Heart right ventricle (tissue), 16 donors: ENCODE data around the gene SPATA24. TPM values are rescaled to one million over a fixed set of nuclear protein-coding genes. Genes with fewer than 3 reads are reported as not detected.
"Not testable (repeated sequence)": the region's sequence is repeated elsewhere in the genome, so short reads cannot be mapped to it uniquely, and the experiment has no call there.

Experiments used
- ATAC-seq, 8 donors: fragments of 200-7000 bp; cut with Tn5 transposase; one replicate each; pipeline ENCODE4 v1.9.1; 2020; ENCODE audit warnings: mild to moderate bottlenecking in 8 of 8, moderate library complexity in 8 of 8, moderate number of reproducible peaks in 1 of 8
- DNase-seq, 2 donors: peaks; one replicate each; pipeline ENCODE4 v3.0.0-alpha.2; 2020
- H3K27ac ChIP-seq, 10 donors: fragments of 200-600 bp; sonication (generic) in 2 of 10; one replicate each; pipeline versions ENCODE4 v1.5.0 to v1.8.0; 2020 to 2022; ENCODE audit warnings: mild to moderate bottlenecking in 3 of 10
- H3K27me3 ChIP-seq, 7 donors: fragments of 200-600 bp; one replicate each; pipeline ENCODE4 v1.8.0; 2021 to 2022; ENCODE audit warnings: mild to moderate bottlenecking in 2 of 7
- H3K36me3 ChIP-seq, 9 donors: fragments of 200-600 bp; sonication (generic) in 1 of 9; one replicate each; pipeline versions ENCODE4 v1.5.0 to v1.8.0; 2020 to 2022; ENCODE audit warnings: mild to moderate bottlenecking in 2 of 9
- H3K4me1 ChIP-seq, 9 donors: fragments of 200-600 bp; sonication (generic) in 1 of 9; one replicate each; pipeline versions ENCODE4 v1.5.0 to v1.8.0; 2020 to 2022; ENCODE audit warnings: mild to moderate bottlenecking in 4 of 9
- H3K4me3 ChIP-seq, 10 donors: fragments of 200-600 bp; sonication (generic) in 2 of 10; one replicate each; pipeline versions ENCODE4 v1.5.0 to v1.8.0; 2020 to 2022; ENCODE audit warnings: mild to moderate bottlenecking in 7 of 10, moderate library complexity in 2 of 10
- H3K9me3 ChIP-seq, 11 donors: fragments of 200-600 bp in 10 of 11; sonication (generic) in 2 of 11; one replicate each; pipeline versions ENCODE4 v1.5.0 to v1.8.0; 2013 to 2022; ENCODE audit warnings: mild to moderate bottlenecking in 2 of 11, control low read depth in 1 of 11, moderate library complexity in 1 of 11
- WGBS, 2 donors: extraction: QIAGEN DNeasy Blood & Tissue Kit; methylation state at CpG; one replicate each; pipeline ENCODE4 v1.1.7; 2013; ENCODE audit warnings: inconsistent platforms in 1 of 2; 5-methylcytosine and 5-hydroxymethylcytosine counted together
- intact Hi-C, 10 donors: fragments of 100-400 bp; cut with DNase I; formaldehyde crosslinking; loops; one replicate each; pipeline versions ENCODE4 v1.11.1 to v1.14.2; 2022
- polyA plus RNA-seq, 2 donors: library from polyadenylated mRNA; stranded (reverse); fragments of 200-250 nt; gene quantifications; one replicate each; pipeline ENCODE4 v1.2.3, GENCODE V29; 2013
- total RNA-seq, 10 donors: library from RNA; stranded (reverse); fragmentation: NEBNext Ultra II Directional in 3 of 10; extraction: Animal tissue kit (Norgen Biotek cat#: 25700) in 3 of 10; gene quantifications; one replicate each; pipeline versions ENCODE4 v1.2.1 to v1.2.4, GENCODE V29; 2021 to 2023
- TF ChIP-seq, protein P1 (sequence below), 9 donors: fragments of 200-600 bp; sonication (generic) in 2 of 9; IDR thresholded peaks; one replicate each; pipeline versions ENCODE4 v1.5.0 to v1.8.0; 2021 to 2022; ENCODE audit warnings: antibody characterized with exemption in 9 of 9, mild to moderate bottlenecking in 5 of 9, moderate library complexity in 1 of 9
- donor health status: Arrhythmogenic right ventricular cardiomyopathy.
- donor health status: ischemic (EF 13 %, LVEDD 7.1; RV severe dilation, severe dysfunction).
- donor health status: healthy with polysubstance abuse.
- donor health status: DM: no; HTN: yes; CAD: no.
- donor health status: DM: no; HTN: no; CAD: no.
- donor health status: ischemic (EF 25% LVEDD 6.9; RV normal size, moderate dysfunction).
- donor health status: ischemic (EF 25% LVEDD 5.7; RV mildly dilated, moderate dysfunction).
- donor health status: healthy.
- donor health status: DM: yes; HTN: yes; CAD: no.
- donor health status: Ischemic cardiomyopathy.
- donor health status: ischemic (EF 35%, LVEDD 5.7; RV mildly dilated, moderate dysfunction).
- donor health status: nonischemic (EF 11% LVEDD 7.7; RV severe dilation, severe dysfunction).
- donor health status: DM: yes; HTN: yes; CAD: no.
- donor health status: PGD.
- donor health status: ischemic (EF 29% LVEDD 5.4; RV normal size, mild dysfunction).
- donor health status: nonischemic (EF 23%, LVEDD 6.1; RV moderate dilation, normal function).

The SPATA24 gene
- total and polyA plus RNA-seq, 12 donors, result 11.8 to 37.5 (median 16.5) TPM

DNA sequence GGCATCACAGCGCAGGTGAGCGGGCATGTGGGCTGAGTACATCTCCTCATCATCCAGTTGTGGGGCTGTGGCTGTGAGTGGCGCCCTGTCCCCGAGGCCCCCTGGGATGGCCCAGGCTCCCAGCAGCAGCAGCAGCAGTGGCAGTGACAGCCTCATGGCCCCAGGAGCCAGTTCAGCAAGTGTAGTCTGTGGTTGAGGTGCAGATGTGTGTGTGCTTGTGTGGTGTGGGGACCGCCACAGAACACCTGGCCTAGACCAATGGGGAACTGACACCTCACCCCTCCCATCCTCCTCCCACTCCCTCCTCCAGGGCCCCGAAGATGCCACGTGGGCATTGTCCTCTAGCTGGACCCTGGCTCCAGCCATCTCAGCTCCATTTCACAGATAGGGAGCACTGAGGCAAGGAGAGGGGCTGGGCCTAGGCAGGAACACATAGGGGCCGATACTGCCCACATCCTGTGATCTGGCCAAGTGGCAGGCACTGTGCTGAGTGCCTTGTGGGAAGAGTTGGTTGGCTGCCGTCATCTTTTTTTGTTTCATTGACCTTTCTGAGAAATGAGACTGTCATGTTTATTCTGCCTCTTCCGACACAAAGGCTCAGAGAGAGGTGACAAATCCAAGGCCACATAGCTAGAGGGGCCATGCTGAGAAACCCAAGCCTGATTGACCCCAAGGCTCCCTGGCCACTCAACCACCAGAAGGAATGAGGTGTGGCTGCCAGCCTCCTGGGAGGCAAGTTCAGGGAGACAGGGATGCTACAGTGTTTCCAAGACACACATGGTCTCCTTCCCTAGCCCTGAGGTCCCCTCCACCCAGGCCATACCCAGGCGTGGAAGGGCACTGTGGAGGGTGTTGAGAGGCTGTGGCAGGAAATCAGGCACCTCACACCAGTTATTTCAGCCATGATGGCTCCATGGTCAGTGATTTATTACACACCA is 13.9 kb downstream of the SPATA24 start, which contains the start of gene MZB1:
Gene MZB1 (minus strand): TSS at position 213 of the 938 bp plus-strand sequence. CDS start 57 bp downstream, at position 156.
- H3K4me1 ChIP-seq, result peaks cover 3 to 78% (median 58%) of the 10 kb centered on the region in 9 donors
- DNase-seq (no peak), ATAC-seq (no peak)
- intact Hi-C loops, result loop anchor here in 2 of 10 donors (5.0 kb wide), 2 partner anchors 48 to 93 kb away; partner anchors contain the start of gene PAIP2 (in 1 of the 2)
- H3K9me3 ChIP-seq, result no peaks in the 10 kb centered on the region
- H3K36me3 ChIP-seq, result peaks cover 0 to 15% (median 0%) of the 10 kb centered on the region in 9 donors
- 69 to 71% methylated on average over 11 of the region's 11 CpGs for WGBS, 2 donors
- H3K27ac ChIP-seq, result peak within 1 kb of the TSS in 9 of 10 donors; percentile 27 to 97 (median 89)
- peaks cover 0 to 33% (median 0%) of the 10 kb centered on the region in 7 donors for H3K27me3 ChIP-seq
- peak within 1 kb of the TSS in 1 of 10 donors; percentile 8 for H3K4me3 ChIP-seq
- TF ChIP-seq, protein P1, sequence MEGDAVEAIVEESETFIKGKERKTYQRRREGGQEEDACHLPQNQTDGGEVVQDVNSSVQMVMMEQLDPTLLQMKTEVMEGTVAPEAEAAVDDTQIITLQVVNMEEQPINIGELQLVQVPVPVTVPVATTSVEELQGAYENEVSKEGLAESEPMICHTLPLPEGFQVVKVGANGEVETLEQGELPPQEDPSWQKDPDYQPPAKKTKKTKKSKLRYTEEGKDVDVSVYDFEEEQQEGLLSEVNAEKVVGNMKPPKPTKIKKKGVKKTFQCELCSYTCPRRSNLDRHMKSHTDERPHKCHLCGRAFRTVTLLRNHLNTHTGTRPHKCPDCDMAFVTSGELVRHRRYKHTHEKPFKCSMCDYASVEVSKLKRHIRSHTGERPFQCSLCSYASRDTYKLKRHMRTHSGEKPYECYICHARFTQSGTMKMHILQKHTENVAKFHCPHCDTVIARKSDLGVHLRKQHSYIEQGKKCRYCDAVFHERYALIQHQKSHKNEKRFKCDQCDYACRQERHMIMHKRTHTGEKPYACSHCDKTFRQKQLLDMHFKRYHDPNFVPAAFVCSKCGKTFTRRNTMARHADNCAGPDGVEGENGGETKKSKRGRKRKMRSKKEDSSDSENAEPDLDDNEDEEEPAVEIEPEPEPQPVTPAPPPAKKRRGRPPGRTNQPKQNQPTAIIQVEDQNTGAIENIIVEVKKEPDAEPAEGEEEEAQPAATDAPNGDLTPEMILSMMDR (IDR thresholded peaks at IDR 0.05), result no peak

DNA sequence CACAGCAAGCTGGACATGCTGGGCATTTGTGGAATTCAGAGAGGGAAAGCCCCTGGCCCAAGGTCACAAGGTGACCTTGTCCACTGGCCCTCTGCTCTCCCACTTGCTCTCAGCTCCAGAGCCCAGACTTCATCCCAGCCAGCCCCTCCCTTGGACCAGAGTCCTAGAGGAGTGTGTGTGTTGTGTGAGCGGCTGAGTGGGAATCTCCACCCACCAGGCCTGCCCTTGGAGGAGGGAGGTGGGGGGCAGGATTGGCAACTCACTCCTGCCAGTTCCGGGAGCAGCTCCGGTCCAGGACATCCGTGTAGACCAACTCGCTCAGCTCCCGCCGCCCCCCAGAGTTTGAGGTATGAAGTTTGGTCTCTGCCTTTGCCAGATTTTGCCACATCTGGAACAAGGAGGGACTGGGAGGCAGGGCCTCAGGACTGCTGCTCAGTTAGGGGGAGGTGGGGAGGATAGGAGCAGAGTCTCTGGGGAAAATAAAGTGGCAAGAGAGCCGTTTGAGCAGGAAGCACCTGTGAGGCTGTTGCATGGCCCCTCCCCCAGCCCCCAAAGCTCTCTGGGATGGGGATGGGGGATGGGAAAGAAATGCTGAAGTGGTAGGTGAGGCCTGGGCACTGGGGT is 15.6 kb downstream of the SPATA24 start:
- ATAC-seq, result peak in 7 of 8 donors; percentile 6 to 38 (median 20)
- peaks cover 0 to 17% (median 0%) of the 10 kb centered on the region in 7 donors for H3K27me3 ChIP-seq
- WGBS, 2 donors, result 11 to 18% methylated on average over 8 of the region's 8 CpGs
- no peaks in the 10 kb centered on the region for H3K9me3 ChIP-seq
- peak overlapping the region in 2 of 10 donors; percentile 1 to 8 for H3K4me3 ChIP-seq
- intact Hi-C loops, result no loop called here
- TF ChIP-seq, protein P1 (IDR thresholded peaks at IDR 0.05), result no peak
- DNase-seq, result no peak
- H3K4me1 ChIP-seq, result peaks cover 3 to 76% (median 64%) of the 10 kb centered on the region in 9 donors
- H3K36me3 ChIP-seq, result peaks cover 0 to 15% (median 0%) of the 10 kb centered on the region in 9 donors
- H3K27ac ChIP-seq, result peak overlapping the region in 6 of 10 donors; percentile 10 to 89 (median 32)

DNA sequence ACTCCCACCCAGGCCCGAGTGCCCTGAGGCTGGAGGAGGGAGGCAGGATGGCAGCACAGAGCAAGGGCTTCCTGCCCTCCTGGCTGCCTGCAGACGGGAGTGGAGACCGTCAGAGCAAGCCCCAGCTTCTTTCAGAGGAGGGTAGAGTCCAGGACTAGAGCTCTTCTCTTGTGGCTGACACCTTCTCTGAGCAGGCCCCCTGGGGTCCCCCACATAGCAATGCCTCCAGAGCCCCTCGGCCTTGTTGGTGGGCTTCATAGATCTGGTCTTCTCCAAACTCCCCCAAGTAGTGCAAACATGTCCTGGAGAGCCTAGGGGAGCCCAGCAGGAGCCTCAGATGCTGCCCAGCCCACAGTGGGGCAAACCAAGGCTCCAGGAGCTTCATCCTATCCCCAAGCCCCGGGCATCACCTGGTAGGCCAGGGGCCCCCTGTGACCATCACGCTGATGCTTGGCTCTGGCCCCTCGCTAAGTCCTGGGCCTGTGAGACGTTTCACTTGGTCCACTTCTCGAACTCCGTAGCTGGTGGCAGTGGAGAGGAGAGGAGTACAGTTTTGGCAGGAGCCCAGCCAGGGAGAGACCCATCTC is 16.2 kb downstream of the SPATA24 start:
- Histone ChIP-seq H3K4me3 (no peak overlapping the region), H3K27me3 (peaks cover 0 to 10% (median 0%) of the 10 kb centered on the region in 7 donors), H3K36me3 (peaks cover 0 to 14% (median 0%) of the 10 kb centered on the region in 9 donors), H3K9me3 (no peaks in the 10 kb centered on the region), H3K4me1 (peaks cover 3 to 70% (median 58%) of the 10 kb centered on the region in 9 donors), H3K27ac (peak overlapping the region in 6 of 10 donors; percentile 10 to 89 (median 32))
- ATAC-seq (peak in 1 of 8 donors; percentile 1), DNase-seq (no peak)
- 61% methylated on average over 10 of the region's 10 CpGs for WGBS, 2 donors
- intact Hi-C loops, result no loop called here
- TF ChIP-seq, protein P1 (IDR thresholded peaks at IDR 0.05), result no peak

DNA sequence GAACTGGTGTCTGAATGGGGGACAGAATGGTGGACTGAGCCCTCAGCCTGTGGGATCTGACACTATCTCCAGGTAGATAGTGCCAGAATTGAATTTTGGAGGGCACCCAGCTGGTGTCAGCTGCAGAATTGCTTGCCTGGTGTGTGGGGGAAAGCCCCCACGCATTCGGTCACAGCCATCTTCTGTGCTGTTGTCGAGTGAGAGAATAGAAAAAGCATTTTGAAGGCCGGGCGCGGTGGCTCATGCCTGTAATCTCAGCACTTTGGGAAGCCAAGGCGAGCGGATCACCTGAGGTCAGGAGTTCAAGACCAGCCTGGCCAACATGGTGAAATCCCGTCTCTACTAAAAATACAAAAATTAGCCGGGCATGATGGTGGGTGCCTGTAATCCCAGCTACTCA is 16.9 kb downstream of the SPATA24 start:
- intact Hi-C loops, result not testable (repeated sequence)

More for the DNA sequence above, 16.9 kb downstream of the SPATA24 start:
- DNase-seq, H3K4me3 ChIP-seq, H3K27ac ChIP-seq, H3K27me3 ChIP-seq, ATAC-seq, H3K9me3 ChIP-seq, H3K36me3 ChIP-seq: not testable (repeated sequence)
- peaks cover 3 to 64% (median 51%) of the 10 kb centered on the region in 9 donors for H3K4me1 ChIP-seq
- WGBS, 2 donors, result 92 to 98% methylated on average over 9 to 10 of the region's 10 CpGs
